COR-L47 (cell line): ENCODE measurements around the gene GUCY1A2.

Experiments
- DNase-seq: peaks from one replicate; lab custom pipeline; 2025; lab: John Stamatoyannopoulos, UW

GUCY1A2 gene

DNA sequence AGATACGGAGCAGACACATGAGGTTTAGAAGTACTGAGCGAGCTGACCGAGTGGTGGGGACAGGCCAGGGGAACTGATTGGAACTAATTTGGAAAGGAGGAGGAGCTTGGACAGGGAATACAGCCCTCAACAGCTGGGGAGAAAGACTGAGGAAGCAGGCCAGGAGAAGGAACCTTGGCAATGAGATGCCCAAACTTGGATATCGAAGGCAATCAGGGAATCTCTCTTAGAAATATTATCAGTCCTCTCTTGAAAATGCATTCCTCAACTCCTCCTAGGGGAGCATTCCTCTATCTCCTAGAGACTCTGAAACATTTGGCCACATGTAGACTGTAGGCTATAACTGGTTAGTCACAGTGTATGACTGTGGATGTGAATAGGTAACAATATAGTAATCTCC, 284.6 kb downstream of the GUCY1A2 start:
- DNase-seq, result no peak

DNA sequence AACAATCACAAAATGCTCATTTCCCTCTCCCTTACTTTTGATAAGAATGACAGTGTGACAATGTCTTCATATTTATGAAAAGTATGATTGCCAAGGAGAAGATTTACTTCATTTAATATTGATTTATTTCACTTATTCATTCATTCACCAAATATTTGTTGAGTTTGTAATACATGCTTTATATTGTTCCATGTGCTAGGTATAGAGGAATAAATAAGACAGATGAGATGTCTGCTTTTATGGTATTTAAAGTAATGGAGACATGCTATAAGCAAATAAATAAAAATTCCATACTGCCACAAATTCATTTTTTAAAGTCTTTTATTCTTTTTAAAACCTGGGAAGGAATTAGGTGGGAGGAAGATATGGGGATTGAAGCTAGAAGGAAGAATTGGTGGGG, 289.4 kb downstream of the GUCY1A2 start:
- no peak for DNase-seq

DNA sequence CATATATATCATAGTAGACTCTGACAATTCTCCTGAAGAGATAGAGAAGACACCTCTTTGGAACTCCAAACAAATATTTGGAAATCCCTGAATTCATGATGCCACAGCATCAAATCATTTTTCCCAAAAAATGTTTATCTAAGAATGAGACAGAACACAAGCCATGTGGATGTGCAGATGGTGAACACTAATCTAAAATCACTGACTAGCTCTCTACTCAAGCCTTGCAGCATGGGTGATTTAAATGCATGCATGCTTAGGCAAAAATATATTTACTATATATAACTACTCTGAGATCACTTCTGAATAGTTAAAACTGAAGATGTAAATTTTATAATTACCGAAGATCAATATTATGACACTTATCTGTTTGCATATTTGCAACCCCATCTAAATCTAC, 289.9 kb downstream of the GUCY1A2 start:
- no peak for DNase-seq

DNA sequence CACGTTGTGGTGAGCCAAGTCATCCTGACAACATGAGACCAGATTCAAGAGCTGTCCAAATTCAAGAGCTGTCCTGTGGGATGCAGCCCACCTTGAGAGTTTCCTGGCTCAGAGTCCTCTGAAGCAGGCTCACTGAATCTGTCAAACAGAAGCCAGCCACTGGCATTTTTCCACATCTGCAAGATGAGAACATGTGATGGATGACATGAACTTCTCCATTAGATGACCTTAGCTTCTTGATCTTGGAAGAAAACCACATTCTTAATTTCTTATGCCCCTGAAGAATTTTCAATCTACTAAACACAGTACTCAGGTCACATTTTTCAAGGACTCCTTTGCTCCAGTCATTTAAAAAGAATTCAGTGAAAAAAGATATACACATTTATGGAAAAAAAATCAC, 291.0 kb downstream of the GUCY1A2 start:
- no peak for DNase-seq

DNA sequence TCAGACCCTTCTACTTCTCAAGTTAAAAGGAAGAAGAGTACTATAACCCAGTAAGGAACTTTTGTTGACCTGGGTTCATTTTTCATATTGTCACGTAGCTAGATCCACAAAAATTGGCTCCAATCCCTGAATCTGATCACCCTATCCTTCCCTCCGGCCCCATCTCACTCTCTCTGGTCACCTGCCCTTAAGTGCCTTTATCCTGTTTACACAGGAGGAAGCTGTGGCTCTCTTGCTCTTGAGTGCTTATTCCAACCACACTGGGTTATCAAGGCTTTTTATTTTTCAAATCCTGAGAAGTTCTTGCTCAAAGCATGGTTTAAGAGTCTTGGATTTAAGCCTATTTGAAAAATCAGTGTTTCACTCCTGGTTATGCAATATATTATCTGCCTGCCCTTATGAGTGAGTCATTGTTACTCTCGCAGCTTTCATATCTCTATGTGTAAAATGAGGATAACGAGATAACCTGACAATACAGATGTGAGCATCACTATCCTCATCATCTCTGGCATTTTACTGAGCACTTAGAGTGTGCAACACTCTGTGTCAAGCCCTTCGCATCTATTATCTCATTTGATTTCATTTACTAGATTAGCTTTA, 293.9 kb downstream of the GUCY1A2 start:
- DNase-seq, result no peak

DNA sequence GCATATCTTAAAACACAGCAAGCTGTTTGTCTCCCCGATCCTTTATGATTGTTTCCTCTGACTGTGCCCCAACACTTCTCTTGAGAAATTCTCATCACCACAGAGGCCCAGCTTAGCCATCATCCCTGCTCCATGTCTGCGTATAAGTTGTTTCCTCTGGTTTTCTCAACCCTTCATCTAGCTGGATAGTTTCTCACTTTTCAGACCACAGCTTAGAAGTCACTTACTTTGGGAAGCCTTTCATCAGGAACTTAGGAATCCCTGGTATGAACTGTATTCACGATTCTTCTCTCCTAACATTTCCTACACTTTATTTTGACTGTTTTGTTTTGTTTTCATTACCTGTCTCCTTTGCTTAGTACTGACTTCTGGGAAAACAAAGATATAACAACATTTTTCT, 295.2 kb downstream of the GUCY1A2 start:
- no peak for DNase-seq

GRCh38 chr11:106717222-106717621, 301.1 kb downstream of the GUCY1A2 start:
- DNase-seq, result no peak

DNA sequence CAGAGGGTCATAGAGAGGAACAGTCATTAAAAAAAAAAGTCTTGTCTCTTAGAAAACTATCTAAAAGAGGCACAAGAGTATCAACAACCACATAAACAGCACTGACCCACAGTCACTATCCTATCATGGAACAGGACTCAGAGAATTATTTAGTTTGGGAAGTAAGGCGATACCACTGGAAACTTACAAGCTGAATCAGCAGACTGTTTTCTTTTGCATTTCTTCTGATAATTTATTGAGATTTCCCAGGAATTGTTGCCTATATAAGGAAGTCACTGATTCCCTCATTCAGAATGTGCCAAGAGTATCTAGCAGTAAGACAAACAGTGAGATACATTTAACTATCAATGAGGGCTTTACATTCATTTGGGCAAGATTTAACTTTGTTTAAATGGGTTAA, 304.1 kb downstream of the GUCY1A2 start:
- DNase-seq, result no peak

DNA sequence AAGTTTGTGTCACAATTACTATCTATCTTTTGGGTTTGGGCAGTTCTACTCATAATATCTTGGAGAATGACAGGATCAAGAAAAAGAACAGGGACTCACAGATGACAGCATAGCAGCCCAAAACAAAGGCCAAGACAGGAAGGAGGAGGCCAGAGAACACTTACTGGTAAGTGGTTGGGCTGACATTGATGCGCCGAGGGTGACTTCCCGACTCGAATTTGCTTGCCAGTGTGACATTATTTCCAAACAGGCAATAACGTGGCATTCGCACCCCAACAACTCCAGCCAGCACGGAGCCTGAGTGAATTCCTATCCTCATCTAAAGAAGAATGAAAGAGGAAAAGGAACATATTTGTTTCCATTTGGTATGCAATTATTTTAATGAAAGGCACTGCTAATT, 309.9 kb downstream of the GUCY1A2 start:
- DNase-seq, result no peak

DNA sequence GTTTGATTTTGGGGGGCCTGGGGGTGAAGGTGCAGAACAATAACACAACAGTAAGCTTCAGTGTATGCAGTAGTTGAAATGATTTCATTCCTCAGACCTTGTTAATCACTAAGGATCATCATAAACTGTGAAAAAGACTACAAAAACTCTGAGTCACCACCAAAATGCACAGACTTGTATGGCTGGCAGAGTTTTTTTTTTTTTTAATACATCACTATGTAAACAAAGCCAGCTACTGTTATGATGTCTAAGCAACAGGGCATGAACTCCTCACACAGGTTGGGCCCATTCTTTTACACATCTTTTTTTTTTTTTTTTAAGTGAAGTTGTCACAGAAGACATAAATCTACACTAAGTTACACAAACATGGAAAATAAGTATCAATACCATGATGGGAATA, 311.9 kb downstream of the GUCY1A2 start:
- no peak for DNase-seq

DNA sequence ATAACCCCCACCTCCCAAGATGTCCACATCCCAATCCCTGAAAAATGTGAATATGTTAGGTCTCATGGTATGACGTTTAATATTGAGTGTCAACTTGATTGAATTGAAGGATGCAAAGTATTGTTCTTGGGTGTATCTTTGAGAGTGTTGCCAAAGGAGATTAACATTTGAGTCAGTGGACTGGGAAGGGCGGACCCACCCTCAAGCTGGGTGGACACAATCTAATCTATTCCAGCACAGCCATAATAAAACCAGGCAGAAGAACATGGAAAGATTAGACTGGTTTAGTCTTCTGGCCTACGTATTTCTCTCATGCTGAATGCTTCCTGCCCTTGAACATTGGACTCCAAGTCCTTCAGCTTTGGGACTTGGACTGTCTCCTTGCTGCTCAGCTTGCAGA, 315.5 kb downstream of the GUCY1A2 start:
- DNase-seq, result no peak

- DNase-seq, result no peak
Observed at GRCh38 chr11:106697058-106697457, 321.2 kb downstream of the GUCY1A2 start.

DNA sequence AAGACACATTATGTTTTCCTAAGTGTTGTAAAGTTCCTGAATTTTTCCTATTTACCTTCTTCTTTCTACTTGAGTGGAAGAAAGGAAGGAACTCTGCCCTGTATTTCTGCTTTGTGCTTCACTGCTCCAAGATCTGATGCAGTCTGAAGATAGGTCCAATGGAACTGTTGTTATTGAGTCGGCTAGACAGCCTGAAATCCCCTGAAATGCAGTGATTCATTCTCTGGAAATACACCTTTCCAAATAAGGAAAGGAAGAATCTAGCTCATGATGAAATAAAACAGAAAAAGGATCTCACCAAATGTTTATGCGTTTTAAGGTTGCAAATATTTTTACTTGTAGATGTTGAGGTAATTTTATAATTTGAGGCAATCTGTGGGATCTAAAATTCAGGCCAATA, 322.8 kb downstream of the GUCY1A2 start:
- no peak for DNase-seq

DNA sequence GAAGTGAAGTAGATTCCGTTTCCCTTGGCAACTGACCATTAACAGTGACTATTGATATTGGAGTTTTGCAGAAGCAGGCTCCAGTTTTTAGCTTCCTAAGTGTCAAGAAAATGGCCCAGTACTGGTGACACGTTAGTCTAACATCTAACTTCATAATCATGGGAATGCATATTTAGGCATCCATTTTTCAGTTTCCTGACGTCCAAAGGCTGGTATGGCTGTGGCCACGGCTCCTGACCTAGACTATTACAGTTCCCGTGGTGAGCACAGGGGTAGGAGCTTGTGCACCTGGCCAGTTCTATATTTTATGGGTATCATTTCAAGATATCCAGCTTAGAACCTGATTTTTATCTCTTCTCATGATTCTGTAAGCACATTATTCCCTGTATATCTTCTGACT, 323.8 kb downstream of the GUCY1A2 start:
- DNase-seq, result no peak

DNA sequence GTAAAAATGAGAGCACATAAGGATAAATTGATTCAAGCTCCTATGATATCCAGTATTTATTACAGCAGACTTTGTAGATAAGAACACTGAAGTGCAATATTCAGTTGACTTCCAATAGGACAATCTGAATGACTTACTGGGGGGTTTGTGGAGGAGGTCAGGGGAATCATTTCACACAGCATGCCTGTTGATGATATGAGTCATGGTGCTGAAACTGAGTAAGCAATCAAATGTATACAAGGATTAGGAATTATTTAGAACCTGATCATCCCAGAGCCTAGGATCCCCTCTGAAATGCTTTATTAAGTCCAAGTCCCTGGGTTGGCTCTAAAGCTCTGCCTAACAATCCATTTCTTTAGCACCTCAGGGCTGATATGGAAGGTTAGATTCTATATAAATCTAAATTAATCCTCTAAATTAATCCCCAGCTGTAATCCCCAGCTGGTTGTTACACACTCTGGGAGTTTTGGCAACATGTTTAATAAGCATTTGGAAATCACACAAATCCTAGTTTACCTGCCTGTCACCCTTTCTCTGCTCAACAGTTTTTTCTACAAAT, 326.4 kb downstream of the GUCY1A2 start:
- DNase-seq, result no peak

DNA sequence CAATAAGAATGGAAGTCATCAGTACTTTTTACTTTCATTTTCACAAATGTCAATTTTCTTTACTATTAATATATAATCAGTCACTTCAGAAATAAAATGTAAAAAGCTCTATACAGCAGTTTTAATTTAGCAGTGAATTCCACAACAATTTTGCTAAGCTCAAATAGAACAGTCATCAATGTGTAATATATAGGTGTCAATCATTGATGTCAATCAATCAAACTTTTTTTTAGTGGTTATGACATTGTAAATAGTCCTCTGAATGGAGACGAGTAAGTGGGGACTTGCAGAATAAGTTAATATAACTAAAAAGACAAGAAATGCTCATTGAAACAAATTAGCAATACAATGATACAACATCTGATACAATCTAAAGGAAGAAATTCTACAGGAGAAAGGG, 327.4 kb downstream of the GUCY1A2 start:
- no peak for DNase-seq

DNA sequence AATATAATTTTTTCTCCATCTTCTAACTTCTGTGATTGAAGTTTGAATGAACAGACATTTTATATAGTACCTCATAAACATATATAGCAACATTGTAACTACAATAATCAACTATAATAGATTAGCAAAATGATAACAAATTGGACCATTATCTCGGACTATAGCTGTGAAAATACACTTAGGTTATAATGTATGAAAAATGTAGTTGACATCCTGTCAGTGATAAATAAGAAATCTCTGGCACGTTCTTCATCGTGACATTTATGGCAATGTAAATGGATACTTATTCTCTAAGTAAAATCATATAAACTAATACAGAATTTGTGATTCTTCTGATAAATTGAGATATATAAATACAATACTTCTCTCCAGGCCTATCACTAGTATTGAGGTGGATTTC, 333.3 kb downstream of the GUCY1A2 start:
- no peak for DNase-seq

DNA sequence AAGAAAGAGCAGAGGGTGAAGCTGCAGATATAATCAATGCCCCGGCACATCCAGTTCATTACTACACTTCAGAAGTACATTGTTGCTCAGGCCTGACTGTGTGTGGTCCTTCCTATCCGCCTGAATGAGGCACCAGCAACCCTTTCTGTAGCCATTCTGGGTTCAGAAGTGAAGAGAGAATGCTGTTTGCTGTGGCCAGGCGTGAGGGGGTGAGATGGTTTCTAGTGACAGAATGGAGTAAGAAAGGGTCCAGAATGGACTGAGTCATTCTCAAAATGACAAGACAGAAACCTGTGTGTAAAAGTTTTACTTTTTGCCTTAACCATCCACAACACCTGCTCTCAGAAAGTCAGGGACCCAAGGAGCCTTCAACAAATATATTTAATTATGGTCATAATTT, 334.8 kb downstream of the GUCY1A2 start:
- no peak for DNase-seq

DNA sequence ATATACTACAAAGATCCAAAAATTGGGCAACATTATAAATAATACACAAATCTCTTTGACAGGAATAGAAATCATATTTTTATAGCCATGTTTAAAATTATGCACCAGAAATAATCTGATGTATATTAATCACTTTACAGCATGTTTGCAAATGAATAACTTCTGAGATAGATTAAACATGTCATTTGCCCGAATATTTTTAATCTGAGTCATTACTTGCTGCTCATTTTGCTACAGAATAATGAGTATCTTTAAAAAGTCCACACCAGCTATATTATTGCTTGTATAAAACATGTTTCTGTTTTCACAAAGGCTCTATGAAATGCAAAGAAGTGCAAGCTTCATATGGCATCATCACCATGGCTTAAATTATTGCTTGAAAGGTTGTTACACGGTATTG, 336.8 kb downstream of the GUCY1A2 start:
- DNase-seq, result no peak

GRCh38 chr11:106679581-106679980, 338.7 kb downstream of the GUCY1A2 start:
- no peak for DNase-seq

- DNase-seq, result no peak
Observed at GRCh38 chr11:106679181-106679580, 339.1 kb downstream of the GUCY1A2 start.

DNA sequence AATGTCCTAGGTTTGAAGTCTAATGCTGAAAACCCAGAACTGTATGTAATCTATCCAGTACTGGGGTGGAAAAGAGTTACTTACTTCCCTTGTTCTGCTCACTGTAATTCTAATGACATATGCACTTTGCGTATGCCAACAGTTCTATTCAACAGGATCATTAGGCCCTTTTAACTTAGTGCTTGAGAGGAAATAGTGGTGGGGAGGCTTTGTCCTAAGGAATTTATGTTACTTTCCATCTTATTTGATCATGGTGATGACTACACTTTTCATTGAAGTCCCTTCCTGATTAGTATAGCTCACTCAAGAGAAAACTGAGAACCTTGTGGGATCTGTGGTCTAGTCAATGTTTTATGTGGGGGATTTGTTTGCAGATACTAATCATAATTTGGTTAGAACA, 348.2 kb downstream of the GUCY1A2 start:
- no peak for DNase-seq

- DNase-seq, result no peak
Observed at GRCh38 chr11:106668147-106668546, 350.1 kb downstream of the GUCY1A2 start.

DNA sequence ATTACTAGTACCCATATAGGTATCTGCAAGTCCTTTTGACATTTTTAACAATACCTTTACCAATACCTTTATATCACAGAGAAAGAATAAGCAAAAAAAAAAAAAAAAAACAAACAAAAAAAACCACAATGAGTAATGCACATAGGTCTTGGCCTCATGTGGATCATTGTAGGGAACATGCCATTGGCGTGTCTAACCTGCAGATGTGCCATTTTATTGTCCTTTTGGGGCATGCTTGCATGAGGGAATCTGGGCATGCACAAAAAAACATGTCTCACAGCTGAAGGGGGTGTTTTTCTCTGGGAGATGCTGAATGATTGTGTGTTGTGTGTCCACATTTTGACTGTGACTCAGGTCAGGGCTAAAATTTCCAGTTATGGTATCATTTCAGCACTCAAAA, 361.6 kb downstream of the GUCY1A2 start:
- no peak for DNase-seq

DNA sequence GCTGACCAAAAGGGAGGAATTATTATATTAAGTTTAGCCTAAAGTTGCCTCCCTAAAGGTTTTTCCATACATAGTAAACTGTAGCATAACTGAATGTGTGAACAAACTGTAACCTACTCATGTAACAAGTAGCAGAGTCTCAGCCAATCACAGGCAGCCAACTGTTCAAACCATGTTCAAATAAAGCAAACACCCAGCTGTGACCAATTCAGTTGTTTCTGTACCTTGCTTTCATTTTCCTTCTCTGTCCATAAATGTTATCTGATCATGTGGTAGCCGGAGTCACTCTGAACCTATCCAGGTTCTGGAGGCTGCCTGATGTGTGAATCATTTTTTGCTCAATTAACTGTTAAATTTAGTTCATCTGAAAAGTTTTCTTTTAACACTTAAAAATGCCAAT, 373.5 kb downstream of the GUCY1A2 start:
- no peak for DNase-seq
